Stimulated activated naive CD8-positive, alpha-beta T cell treated with anti-CD3 and anti-CD28 coated beads, Interleukin-15, Interleukin-2, amounts not matched to agents 100 ng/mL and 50 ng/mL, for 24 hours (primary cell): ENCODE results near the gene MARCHF2.
A peak's percentile ranks its signal among the peaks of the same experiment; 100 is the strongest.

Source experiments
- H3K27ac Mint-ChIP-seq: one replicate; pipeline ENCODE4 v1.8.0; 2021; ENCODE audit warnings: mild to moderate bottlenecking, mixed read lengths
- H3K27me3 Mint-ChIP-seq: one replicate; pipeline ENCODE4 v1.8.0; 2021; ENCODE audit warnings: mixed read lengths
- H3K36me3 Mint-ChIP-seq: one replicate; pipeline ENCODE4 v1.8.0; 2021; ENCODE audit warnings: low read depth, mixed read lengths
- H3K4me1 Mint-ChIP-seq: one replicate; pipeline ENCODE4 v1.8.0; 2021; ENCODE audit warnings: low read depth, mixed read lengths
- H3K4me3 Mint-ChIP-seq: one replicate; pipeline ENCODE4 v1.8.0; 2021; ENCODE audit warnings: mild to moderate bottlenecking, mixed read lengths
- H3K9me3 Mint-ChIP-seq: one replicate; pipeline ENCODE4 v1.8.0; 2021; ENCODE audit warnings: mixed read lengths

MARCHF2 gene

DNA sequence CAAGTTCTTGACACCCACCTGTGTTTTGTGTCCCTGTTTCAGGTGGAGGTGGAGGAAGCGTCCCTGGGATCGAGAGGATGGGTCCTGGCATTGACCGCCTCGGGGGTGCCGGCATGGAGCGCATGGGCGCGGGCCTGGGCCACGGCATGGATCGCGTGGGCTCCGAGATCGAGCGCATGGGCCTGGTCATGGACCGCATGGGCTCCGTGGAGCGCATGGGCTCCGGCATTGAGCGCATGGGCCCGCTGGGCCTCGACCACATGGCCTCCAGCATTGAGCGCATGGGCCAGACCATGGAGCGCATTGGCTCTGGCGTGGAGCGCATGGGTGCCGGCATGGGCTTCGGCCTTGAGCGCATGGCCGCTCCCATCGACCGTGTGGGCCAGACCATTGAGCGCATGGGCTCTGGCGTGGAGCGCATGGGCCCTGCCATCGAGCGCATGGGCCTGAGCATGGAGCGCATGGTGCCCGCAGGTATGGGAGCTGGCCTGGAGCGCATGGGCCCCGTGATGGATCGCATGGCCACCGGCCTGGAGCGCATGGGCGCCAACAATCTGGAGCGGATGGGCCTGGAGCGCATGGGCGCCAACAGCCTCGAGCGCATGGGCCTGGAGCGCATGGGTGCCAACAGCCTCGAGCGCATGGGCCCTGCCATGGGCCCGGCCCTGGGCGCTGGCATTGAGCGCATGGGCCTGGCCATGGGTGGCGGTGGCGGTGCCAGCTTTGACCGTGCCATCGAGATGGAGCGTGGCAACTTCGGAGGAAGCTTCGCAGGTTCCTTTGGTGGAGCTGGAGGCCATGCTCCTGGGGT lies 72.7 kb downstream of the MARCHF2 start:
- Mint-ChIP-seq H3K4me1 (peaks cover 60% of the 10 kb centered on the region), H3K9me3 (no peaks in the 10 kb centered on the region), H3K4me3 (no peak overlapping the region), H3K27me3 (no peaks in the 10 kb centered on the region), H3K36me3 (peaks cover 76% of the 10 kb centered on the region), H3K27ac (peak overlapping the region; percentile 95)

DNA sequence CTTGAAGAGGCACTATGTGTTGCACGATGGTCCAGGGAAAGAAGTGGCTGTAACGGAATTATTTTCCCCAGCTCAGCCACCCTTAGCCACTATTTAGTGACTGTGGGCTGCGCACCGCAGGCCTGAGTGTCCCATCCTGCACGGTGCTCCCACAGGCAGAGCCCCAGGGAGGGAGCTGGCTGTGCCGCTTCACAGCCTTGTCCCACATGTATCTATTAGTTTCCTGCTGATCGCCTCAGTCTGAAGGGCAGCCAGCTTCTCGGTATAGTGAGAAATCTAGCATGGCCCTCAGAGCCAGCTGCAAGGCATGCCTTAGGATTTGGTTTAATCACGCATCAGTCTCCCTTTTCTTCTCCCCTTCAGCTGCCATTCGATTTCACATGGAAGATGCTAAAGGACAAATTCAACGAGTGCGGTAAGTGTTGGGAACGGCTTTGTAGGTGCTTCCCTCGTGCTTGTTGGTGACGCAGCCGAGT lies 73.6 kb downstream of the MARCHF2 start:
- peaks cover 67% of the 10 kb centered on the region for H3K36me3 Mint-ChIP-seq
- peak overlapping the region; percentile 95 for H3K27ac Mint-ChIP-seq
- no peaks in the 10 kb centered on the region for H3K27me3 Mint-ChIP-seq
- H3K9me3 Mint-ChIP-seq, result no peaks in the 10 kb centered on the region
- H3K4me3 Mint-ChIP-seq, result peak overlapping the region; percentile 33
- peaks cover 51% of the 10 kb centered on the region for H3K4me1 Mint-ChIP-seq

- Mint-ChIP-seq H3K27me3 (no peaks in the 10 kb centered on the region), H3K36me3 (peaks cover 63% of the 10 kb centered on the region), H3K27ac (peak overlapping the region; percentile 95), H3K4me3 (peak overlapping the region; percentile 33), H3K4me1 (peaks cover 45% of the 10 kb centered on the region), H3K9me3 (no peaks in the 10 kb centered on the region)
Measured at GRCh38 chr19:8487137-8487851, 74.2 kb downstream of the MARCHF2 start.

DNA sequence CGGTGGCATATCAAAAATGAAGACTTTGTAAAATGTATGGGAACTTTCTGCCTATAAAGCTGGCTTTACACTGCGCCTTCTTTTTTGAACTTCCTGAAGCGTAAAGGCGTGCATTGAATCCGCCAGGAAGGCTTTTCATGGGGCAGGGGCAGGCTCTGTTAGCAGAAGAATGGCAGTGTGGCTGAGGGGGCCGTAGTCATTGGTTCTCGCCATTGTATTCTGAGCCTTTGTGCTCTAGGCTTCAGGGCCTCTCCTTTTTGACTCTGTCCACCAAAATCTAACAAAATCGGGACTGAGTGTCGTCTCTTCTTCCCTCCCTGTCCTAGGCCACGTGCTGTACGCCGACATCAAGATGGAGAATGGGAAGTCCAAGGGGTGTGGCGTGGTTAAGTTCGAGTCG lies 75.3 kb downstream of the MARCHF2 start:
- H3K36me3 Mint-ChIP-seq, result peaks cover 52% of the 10 kb centered on the region
- H3K4me3 Mint-ChIP-seq, result no peak overlapping the region
- peak overlapping the region; percentile 95 for H3K27ac Mint-ChIP-seq
- H3K9me3 Mint-ChIP-seq, result no peaks in the 10 kb centered on the region
- peaks cover 37% of the 10 kb centered on the region for H3K4me1 Mint-ChIP-seq
- H3K27me3 Mint-ChIP-seq, result no peaks in the 10 kb centered on the region
